ENCODE data around the gene MACROD2.

- TF ChIP-seq, protein P1, sequence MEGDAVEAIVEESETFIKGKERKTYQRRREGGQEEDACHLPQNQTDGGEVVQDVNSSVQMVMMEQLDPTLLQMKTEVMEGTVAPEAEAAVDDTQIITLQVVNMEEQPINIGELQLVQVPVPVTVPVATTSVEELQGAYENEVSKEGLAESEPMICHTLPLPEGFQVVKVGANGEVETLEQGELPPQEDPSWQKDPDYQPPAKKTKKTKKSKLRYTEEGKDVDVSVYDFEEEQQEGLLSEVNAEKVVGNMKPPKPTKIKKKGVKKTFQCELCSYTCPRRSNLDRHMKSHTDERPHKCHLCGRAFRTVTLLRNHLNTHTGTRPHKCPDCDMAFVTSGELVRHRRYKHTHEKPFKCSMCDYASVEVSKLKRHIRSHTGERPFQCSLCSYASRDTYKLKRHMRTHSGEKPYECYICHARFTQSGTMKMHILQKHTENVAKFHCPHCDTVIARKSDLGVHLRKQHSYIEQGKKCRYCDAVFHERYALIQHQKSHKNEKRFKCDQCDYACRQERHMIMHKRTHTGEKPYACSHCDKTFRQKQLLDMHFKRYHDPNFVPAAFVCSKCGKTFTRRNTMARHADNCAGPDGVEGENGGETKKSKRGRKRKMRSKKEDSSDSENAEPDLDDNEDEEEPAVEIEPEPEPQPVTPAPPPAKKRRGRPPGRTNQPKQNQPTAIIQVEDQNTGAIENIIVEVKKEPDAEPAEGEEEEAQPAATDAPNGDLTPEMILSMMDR (IDR thresholded peaks at IDR 0.05), result no peak
- no peak for TF ChIP-seq EZH2 (IDR thresholded peaks at IDR 0.05; ENCODE audit: borderline replicate concordance, insufficient read depth, low read depth, low read length, poor library complexity, severe bottlenecking)
Observed at GRCh38 chr20:15656124-15656523, 1660.8 kb downstream of the MACROD2 start.
